GM12874 (cell line): ENCODE data around the gene TMC1.

Experiments
- TF ChIP-seq, protein P1 (sequence below): IDR thresholded peaks from 2 replicates; pipeline ENCODE4 v1.5.1; 2011; ENCODE audit warnings: low read depth, mild to moderate bottlenecking, control low read depth, low read length, moderate library complexity; ENCODE audit not compliant: insufficient read depth

TMC1 gene

DNA sequence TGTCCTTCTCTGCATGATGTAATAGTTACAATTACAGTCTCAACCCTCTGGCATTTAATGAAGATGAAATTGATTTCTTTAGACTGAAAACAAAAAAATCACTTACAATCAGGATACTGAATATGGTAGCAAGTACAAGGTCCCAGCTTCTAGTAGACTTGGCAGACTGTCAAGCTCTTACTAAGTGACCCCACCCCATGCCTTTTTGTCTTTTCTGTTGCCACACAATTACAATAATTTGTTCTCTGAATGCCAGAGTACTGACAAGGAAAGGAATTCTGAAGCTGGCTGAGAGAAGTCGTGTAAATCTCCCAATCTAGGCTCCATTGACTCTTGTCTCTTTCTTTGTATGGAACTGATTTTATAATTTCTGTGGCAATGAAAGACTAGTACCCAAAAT, 154.2 kb downstream of the TMC1 start:
- TF ChIP-seq, protein P1, sequence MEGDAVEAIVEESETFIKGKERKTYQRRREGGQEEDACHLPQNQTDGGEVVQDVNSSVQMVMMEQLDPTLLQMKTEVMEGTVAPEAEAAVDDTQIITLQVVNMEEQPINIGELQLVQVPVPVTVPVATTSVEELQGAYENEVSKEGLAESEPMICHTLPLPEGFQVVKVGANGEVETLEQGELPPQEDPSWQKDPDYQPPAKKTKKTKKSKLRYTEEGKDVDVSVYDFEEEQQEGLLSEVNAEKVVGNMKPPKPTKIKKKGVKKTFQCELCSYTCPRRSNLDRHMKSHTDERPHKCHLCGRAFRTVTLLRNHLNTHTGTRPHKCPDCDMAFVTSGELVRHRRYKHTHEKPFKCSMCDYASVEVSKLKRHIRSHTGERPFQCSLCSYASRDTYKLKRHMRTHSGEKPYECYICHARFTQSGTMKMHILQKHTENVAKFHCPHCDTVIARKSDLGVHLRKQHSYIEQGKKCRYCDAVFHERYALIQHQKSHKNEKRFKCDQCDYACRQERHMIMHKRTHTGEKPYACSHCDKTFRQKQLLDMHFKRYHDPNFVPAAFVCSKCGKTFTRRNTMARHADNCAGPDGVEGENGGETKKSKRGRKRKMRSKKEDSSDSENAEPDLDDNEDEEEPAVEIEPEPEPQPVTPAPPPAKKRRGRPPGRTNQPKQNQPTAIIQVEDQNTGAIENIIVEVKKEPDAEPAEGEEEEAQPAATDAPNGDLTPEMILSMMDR, result no peak

DNA sequence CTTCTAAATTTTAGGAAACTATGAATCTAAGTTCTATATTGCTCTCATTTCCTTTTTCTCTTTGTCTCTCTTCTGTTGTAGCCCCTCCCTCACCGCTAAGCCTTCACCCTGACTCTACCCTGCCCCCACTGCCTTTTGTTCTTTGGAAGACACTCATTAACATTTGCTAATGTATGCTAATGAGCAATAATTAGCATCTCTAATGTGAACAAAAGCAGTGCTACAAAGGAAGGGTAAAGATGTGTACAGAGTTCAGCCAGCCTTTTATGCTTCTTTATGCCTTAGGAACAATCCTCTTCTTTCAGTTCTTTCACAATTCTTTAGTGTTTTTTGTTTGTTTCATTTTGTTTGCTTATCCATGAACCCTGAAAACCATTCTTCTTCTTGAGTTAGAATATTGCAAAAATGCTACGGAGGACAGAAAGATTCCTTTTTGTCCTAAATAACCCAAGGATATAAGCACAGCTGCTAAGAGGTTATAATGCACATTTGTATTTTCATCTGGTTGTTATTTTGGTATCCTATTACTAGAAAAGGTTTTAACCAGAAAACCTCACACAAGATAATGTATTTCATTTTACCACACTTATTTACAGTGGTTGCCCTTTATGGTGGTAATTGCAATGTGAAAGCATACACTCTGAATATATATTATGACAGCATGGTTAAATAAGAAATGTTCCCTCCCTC, 159.3 kb downstream of the TMC1 start:
- TF ChIP-seq, protein P1, result no peak

DNA sequence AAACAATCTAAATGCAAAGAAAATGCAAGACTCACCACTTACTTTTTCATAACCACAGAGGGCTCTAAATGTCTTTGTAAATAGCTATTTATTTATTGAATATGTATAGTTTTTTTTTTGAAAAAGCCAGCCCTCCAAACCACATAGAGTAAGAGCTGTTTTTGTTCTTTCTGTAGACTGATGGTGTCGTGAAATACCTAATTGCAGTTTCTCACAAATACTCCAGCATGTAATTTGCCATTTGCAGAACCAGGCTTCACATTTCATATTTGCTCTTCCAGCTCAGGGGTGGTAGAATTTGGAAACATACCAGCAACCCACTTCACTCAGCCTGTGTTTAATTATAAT, 159.8 kb downstream of the TMC1 start:
- TF ChIP-seq, protein P1, result no peak

DNA sequence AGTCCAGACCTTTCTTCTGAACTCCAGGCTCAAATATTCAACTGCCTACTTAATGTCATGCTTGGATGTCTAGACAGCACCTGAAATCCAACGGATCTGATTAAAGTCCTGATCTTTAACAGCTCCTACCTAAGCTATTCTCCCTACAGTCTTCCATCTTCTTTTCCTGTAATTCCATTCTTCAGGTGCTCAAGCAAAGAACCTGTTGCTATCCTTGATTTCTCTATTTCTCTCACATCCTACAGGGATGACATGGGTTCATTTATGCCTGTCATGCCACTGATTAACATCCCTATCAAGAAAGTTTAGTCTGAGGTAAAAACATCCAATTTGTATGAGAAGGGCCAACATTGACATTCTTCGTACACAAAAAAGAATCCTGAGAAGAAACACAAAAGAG, 163.2 kb downstream of the TMC1 start:
- TF ChIP-seq, protein P1, result no peak

DNA sequence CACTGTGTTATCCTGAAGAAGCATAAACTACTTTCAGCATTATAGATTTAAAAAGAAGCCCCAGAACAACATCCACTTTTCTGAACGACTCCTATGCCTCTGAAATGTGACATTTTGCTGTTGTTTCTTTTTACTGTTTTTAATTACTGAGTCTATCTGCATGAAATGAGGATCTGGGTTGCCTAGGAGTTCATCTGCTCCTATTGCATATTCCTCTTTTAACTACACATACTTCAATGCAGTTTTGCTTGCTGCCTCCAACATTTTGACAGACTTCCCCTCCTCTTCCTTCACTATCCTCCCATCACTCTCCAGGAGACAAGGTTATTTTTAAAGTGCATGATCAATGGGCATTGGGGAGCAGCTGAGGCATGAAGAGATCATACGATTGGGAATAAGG, 164.5 kb downstream of the TMC1 start:
- TF ChIP-seq, protein P1, result no peak

DNA sequence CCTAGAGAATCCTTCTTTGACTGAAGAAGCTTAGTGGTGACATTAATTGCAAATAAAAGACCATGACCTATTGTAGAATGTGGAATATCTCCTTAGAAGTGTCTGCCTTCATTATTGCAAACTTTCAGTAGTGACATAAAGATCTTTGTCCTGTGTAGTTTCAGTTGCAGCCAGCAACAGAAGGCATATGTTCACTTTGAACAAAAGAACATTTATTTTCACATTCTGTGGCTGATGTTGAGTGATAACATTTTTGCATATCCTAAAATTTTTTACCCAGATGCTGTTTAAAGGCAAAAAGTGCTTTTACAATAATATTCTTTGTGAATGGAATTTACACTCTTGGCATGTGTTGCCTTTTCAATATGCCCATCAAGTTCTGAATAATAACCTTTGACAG, 165.9 kb downstream of the TMC1 start:
- TF ChIP-seq, protein P1, result no peak

DNA sequence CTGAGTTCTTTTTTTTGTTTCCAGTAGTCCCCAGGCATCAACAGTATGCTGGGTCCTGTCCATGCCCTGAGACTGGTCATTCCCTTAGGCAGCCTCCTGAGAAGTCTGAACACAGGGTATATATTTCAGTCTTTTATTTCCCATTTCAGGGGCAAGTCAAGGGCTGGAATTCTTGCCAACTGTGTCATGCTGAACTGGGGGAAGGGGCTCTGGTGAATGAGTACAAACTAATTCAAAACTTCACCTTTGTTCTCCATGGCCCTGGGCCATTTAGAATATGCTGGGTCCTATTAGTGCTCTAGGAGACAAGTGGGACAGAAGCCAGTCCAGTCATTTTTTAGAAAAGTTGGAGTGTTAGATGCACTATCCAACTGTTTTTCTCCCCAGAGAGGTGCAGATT, 170.3 kb downstream of the TMC1 start:
- TF ChIP-seq, protein P1, result no peak
